Epithelial cell of proximal tubule (primary cell): Measurements from ENCODE around the gene HES5. TPM values are rescaled to one million over a fixed set of nuclear protein-coding genes. Genes with fewer than 3 reads are reported as not detected.

Experiments
- DNase-seq: peaks from one replicate; pipeline ENCODE4 v3.0.0-alpha.2; 2011; ENCODE audit warnings: low read depth
- H3K4me3 ChIP-seq: 2 replicates; pipeline ENCODE4 v1.5.1; 2011; ENCODE audit warnings: low read depth, mild to moderate bottlenecking, low read length
- CTCF ChIP-seq: conservative IDR thresholded peaks from 2 replicates; pipeline ENCODE4 v1.5.1; 2012; ENCODE audit warnings: low read depth, mild to moderate bottlenecking, low read length
- total RNA-seq: library from RNA; depleted of rRNA; stranded (reverse); fragments of >200 nt; gene quantifications from 2 replicates; pipeline ENCODE4 v1.2.3, GENCODE V29; 2015

HES5 gene
- total RNA-seq, 1 donor from 2014 or later, result not detected

DNA sequence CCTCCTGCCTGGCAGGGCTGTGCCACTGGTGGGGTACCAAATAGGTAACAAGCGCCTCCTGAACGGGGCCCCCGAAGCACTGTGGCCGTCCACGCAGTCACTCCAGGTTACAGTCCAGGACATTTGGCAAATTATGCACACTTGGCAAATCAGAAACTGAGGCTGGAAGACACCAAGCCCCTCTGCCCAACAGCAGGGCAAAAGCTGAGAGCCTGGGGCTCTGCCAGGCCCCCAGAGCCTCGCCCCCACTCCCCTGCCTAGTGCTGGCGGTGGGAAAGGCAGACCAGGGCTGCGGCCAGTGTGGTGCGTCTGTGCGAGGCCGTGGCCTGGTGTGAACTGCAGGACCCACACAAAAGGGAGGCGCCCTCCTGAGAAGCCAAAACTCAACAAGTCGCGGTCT lies 13.1 kb downstream of the HES5 start:
- H3K4me3 ChIP-seq, result no peak overlapping the region
- no peak for TF ChIP-seq CTCF
- no peak for DNase-seq

DNA sequence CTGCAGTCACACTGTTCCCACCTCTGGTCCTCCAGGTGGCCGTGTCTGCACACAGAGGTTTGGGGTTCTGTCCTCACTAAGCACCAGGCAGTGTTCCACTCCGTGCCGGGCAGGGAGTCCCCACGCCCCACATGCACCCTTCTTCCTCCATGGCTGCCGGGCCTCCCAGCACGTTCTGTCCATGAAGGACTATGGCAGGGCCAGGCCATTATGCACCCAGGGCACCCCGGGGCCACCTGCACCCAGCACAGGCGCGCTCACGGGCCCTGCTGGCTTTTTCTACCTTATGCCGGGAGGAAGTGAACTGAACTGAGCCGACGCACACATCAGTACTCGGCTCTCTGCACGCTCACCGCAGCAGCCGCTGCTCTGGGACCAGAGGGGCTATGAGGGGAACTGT lies 13.9 kb downstream of the HES5 start:
- no peak for DNase-seq
- H3K4me3 ChIP-seq, result no peak overlapping the region
- TF ChIP-seq CTCF, result no peak

DNA sequence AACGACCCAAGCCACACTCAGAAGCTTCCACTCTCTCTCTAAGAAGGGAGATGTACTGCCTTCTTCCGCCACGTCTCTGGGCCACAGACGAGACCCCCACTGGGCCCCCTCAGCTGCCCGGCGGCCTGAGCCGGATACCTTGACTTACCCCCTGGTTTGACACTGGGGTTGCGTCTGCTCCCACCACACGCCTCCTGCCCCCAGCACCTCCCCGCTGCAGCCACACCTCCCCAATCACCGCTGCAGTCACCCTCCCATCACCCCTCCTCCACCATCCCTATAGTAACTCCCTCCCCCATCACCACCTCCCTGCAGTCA lies 14.3 kb downstream of the HES5 start:
- H3K4me3 ChIP-seq, result no peak overlapping the region
- no peak for DNase-seq
- TF ChIP-seq CTCF, result no peak

DNA sequence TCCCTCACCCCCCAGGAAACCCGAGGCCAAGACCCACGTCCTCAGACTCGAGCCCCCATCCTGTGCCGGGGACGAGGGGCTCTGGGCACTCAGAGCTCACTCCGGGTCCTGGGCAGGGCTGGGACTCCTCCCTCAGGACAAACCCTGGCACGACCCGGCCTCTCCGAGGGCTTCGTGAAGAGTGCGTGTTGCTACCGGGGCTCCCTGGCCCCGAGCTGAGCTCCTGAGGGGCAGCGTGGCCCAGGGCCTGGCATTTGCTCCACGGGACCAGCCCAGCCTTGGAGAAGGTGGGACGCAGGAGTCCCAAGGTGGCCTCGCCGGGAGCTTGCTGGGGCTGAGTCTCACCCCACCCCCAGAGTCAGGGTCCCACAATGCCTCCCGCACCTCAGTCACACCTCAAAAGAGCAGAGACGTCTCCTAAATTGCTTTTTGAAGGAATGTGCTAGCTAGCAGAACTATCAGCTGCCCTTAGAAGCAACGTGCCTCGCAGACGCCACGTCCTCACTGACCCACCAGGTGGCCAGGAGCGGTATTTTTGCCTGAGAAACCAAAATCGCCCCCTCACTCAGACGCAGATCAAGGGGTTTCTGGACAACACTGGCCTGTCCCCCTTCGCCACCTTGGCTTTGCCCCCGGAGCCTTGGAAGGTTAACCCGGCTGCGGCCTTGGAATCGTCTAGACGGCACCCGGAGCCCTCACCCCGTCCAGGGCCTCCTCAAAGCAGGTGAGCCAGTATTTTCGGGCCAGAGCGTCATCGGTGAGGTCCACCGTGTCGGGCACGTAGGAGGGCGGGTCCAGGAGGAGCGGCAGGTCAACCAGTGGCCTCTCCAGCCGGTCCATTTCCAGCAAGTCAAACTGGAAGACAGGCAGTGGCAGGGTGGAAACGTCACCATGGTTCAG lies 14.9 kb downstream of the HES5 start:
- no peak overlapping the region for H3K4me3 ChIP-seq
- TF ChIP-seq CTCF, result peak; percentile 21
- no peak for DNase-seq

GRCh38 chr1:2513939-2514652 lies 16.0 kb downstream of the HES5 start:
- no peak for TF ChIP-seq CTCF
- H3K4me3 ChIP-seq, result no peak overlapping the region
- DNase-seq, result no peak

DNA sequence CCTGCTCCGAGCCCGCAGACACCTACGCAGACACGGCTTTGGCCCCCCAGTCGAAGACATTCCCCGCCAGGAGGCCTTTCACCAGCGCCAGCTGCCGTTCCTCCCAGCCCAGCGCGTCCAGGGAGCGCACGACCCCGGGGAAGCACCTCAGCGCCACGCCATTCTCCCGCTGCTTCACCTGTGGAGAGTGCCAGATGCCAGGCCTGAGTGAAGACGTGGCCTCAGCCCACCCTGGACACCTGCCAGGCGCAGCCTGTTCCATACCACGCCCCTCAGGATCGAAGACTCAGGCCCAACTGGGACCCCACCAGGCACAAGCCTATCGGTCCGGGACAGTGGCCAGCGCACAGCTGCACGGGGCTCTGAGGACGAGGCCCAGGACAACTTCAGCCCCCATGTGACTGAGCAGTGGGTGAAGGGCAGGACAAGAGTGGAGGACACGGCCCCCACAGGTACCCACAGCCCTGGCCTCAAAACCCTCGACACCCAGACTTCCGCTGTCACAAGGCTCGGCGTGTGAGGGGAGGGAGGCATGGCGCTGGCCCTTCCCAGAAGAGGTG lies 17.1 kb downstream of the HES5 start:
- no peak for DNase-seq
- TF ChIP-seq CTCF, result no peak
- no peak overlapping the region for H3K4me3 ChIP-seq
